Measurements from ENCODE around the gene SDHB. TPM values are rescaled to one million over a fixed set of nuclear protein-coding genes. Genes with fewer than 3 reads are reported as not detected.

The SDHB gene
- total and polyA plus RNA-seq, 2 of the 13 experiments (the other 11 are each of a cell fraction or from before 2014, with no cell fraction given) = 136 to 142 TPM

DNA sequence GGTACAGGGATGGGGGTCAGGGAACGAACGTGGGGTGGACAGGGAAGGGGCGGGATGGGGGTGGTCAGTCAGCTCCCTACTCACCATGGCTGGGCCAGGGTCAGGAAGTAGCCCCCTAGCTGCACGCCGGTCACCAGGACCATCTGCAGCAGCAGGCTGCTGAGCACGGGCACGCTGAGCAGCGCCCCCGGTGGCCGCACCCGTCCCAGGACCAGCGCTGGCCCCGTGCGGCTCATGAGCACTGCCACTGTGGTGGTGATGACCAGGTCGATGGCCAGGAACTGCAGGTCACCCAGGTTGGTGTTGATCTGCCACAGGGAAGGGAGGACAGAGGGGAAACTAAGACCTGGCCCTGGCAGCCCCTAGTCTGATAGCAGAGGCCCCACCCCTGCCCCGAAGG is 66.9 kb downstream of the SDHB start:
- Histone ChIP-seq H3K4me1 (ENCODE audit: insufficient read depth, low read length) (peaks cover 20% of the 10 kb centered on the region), H4K20me1 (ENCODE audit: insufficient read depth, low read length) (no peaks in the 10 kb centered on the region), H3K4me3 (replicated peaks in 1 of 3; ENCODE audit: insufficient read depth in 1 of 3, low read depth in 2 of 3, low read length in 3 of 3) (no peak overlapping the region), H3K79me2 (ENCODE audit: insufficient read depth, low read length) (no peaks in the 10 kb centered on the region), H3K9me3 (ENCODE audit: low read length) (no peaks in the 10 kb centered on the region), H3K36me3 (replicated peaks in 1 of 2; ENCODE audit: control insufficient read depth in 1 of 2, insufficient read depth in 2 of 2, low read length in 2 of 2) (no peaks in the 10 kb centered on the region), H3K9ac (ENCODE audit: insufficient read depth, low read depth, low read length) (no peak overlapping the region), H2AFZ (ENCODE audit: low read length) (no peak overlapping the region), H3K27ac (ENCODE audit: extremely low read length, insufficient read depth, low read length) (no peak overlapping the region), H3K4me2 (ENCODE audit: low read depth, low read length) (no peak overlapping the region), H3K27me3 (ENCODE audit: control insufficient read depth in 1 of 2, insufficient read depth in 2 of 2, low read length in 2 of 2) (no peaks in the 10 kb centered on the region; a peak in 1 of 5 replicates)
- peak; percentile 62; the same call in 1 of the 2 replicates for TF ChIP-seq ZBTB33 (CRISPR knock-in tag; IDR thresholded peaks at IDR 0.05)
- TF ChIP-seq ZBTB38 (CRISPR knock-in tag; IDR thresholded peaks at IDR 0.05) = peak; percentile 42; the same call in 1 of the 2 replicates
- TF ChIP-seq CTCF (CRISPR knock-in tag; IDR thresholded peaks at IDR 0.05) = peak; percentile 67
- no peak for TF ChIP-seq AKAP8 (CRISPR knock-in tag; IDR thresholded peaks at IDR 0.05)
- no peak for TF ChIP-seq MTA3 (CRISPR knock-in tag; IDR thresholded peaks at IDR 0.05)
- TF ChIP-seq HNRNPL (IDR thresholded peaks at IDR 0.05; ENCODE audit: low read depth, low read length) = 0 out of 2 replicates have a peak, but pooled peaks have one; percentile 36
- ATAC-seq (peak; percentile 70), FAIRE-seq (no peak), DNase-seq (ENCODE audit: low spot score) (no peak)
- intact Hi-C loops (cut with micrococcal nuclease; ENCODE audit: unreplicated experiment) (no loop called here), in situ Hi-C loops (cut with HindIII; ENCODE audit: extremely low pct_ligation_motif_present, low pct_unique_long_range_greater_than_20kb) (no loop called here)
- POLR2A ChIA-PET = no interaction called here
- no TSS peak for BruUV-seq (replicated peaks)
- 100% methylated on average over 1 of the region's 16 CpGs for WGBS (ENCODE audit: low lambda C conversion rate)
- CTCF ChIA-PET (ENCODE audit: low intra/inter-chr PET ratio, low total read pairs) = no interaction called here

Data from HepG2 (cell line).